Dendritic cell treated with granulocyte-macrophage colony-stimulating factor and Interleukin-4, amounts not matched to agents 40 ng/mL and 50 ng/mL, for 4 days (primary cell): ENCODE measurements around the gene CCDC28B.
"Not testable (repeated sequence)": the region's sequence is repeated elsewhere in the genome, so short reads cannot be mapped to it uniquely, and the experiment has no call there.

Source experiments
- H3K27ac Mint-ChIP-seq: one replicate; pipeline ENCODE4 v1.8.0; 2022; ENCODE audit warnings: mild to moderate bottlenecking, mixed read lengths
- H3K27me3 Mint-ChIP-seq: one replicate; pipeline ENCODE4 v1.8.0; 2022; ENCODE audit warnings: mild to moderate bottlenecking, mixed read lengths
- H3K36me3 Mint-ChIP-seq: one replicate; pipeline ENCODE4 v1.8.0; 2022; ENCODE audit warnings: low read depth, mixed read lengths
- H3K4me1 Mint-ChIP-seq: one replicate; pipeline ENCODE4 v1.8.0; 2022; ENCODE audit warnings: low read depth, mixed read lengths
- H3K4me3 Mint-ChIP-seq: one replicate; pipeline ENCODE4 v1.8.0; 2022; ENCODE audit warnings: mild to moderate bottlenecking, moderate library complexity, mixed read lengths
- H3K9me3 Mint-ChIP-seq: one replicate; pipeline ENCODE4 v1.8.0; 2022; ENCODE audit warnings: mixed read lengths
- intact Hi-C: fragments of 100-400 bp; cut with micrococcal nuclease; formaldehyde crosslinking; loops from one replicate; pipeline ENCODE4 v1.15.0; 2022

Gene CCDC28B

GRCh38 chr1:32200226-32201010 lies at the start of gene CCDC28B:
Gene CCDC28B, plus strand, starts transcription at chr1:32200595. Its CDS starts 1,341 bp downstream, at chr1:32201936.
- Mint-ChIP-seq H3K4me1 (peaks cover 35% of the 10 kb centered on the region), H3K9me3 (no peaks in the 10 kb centered on the region), H3K27me3 (peaks cover 10% of the 10 kb centered on the region), H3K36me3 (peaks cover 35% of the 10 kb centered on the region), H3K4me3 (peak within 1 kb of the TSS; percentile 86), H3K27ac (peak within 1 kb of the TSS; percentile 69)
- intact Hi-C loops = loop anchor here (2.0 to 5.0 kb wide), 2 partner anchors 20 to 192 kb away; partner anchors contain the start of gene BSDC1

DNA sequence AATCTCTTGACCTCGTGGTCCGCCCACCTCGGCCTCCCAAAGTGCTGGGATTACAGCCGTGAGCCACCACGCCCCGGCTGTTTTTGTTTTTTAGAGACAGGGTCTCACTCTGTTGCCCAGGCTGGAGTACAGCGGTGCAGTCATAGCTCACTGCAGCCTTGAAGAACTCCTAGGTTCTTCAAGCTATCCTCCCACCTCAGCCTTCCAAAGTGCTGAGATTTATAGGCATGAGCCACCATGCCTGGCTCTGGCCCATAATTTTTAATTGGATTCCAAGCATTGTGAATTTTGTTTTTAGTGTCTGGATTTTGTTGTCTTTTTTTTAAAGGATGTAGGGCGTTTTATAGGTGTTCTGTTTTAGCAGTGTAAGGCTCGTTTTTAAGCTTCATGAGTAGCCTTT lies 49.5 kb upstream of the CCDC28B start:
- Mint-ChIP-seq H3K27ac (no peak overlapping the region), H3K9me3 (no peaks in the 10 kb centered on the region), H3K4me3 (no peak overlapping the region), H3K36me3 (peaks cover 43% of the 10 kb centered on the region), H3K4me1 (peaks cover 17% of the 10 kb centered on the region), H3K27me3 (no peaks in the 10 kb centered on the region)
- intact Hi-C loops = no loop called here

- intact Hi-C loops = no loop called here
- H3K9me3 Mint-ChIP-seq = no peaks in the 10 kb centered on the region
- no peaks in the 10 kb centered on the region for H3K27me3 Mint-ChIP-seq
- H3K4me3 Mint-ChIP-seq = no peak overlapping the region
- peaks cover 17% of the 10 kb centered on the region for H3K4me1 Mint-ChIP-seq
- H3K36me3 Mint-ChIP-seq = peaks cover 48% of the 10 kb centered on the region
- peak overlapping the region; percentile 14 for H3K27ac Mint-ChIP-seq
These were observed 49.0 kb upstream of the CCDC28B start for GRCh38 chr1:32151319-32151787.

DNA sequence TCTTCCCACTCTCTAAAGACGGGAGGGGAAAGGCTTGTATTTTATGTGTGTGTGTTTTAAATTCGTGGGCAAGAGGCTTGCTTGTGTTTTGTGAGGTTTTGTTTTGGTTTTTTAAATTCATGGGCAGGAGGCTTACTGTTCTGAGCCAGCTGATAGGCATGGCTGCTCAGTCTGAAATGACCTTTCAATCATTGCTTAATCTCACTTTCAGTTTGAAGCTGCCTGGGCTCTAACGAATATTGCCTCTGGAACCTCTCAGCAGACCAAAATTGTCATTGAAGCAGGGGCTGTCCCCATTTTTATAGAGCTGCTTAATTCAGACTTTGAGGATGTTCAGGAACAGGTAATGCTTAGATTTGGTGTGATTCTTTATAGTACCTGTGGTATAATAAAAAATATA lies 41.2 kb upstream of the CCDC28B start:
- Mint-ChIP-seq H3K27me3 (no peaks in the 10 kb centered on the region), H3K4me3 (no peak overlapping the region), H3K9me3 (no peaks in the 10 kb centered on the region), H3K4me1 (peaks cover 5% of the 10 kb centered on the region), H3K27ac (no peak overlapping the region), H3K36me3 (peaks cover 99% of the 10 kb centered on the region)
- intact Hi-C loops = no loop called here

DNA sequence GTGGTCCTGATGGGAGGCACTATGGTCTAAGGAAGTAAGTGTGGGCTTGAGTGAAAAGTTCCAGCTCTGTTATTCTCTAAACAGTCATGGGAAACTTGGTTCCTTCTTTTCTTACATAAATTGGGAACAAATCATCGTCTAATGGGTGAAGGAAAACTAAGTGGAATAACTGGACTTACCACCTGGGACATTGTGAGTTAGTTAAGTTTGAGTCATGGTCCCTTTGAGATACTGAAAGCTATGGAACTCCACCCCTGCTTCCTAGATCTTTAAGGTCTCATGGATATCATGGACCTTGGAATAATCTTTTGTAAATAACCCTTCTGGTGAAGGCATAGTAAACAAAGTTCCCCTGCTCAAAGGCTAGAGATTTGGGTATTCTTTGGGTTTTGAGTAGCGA lies 37.0 kb upstream of the CCDC28B start:
- H3K27ac Mint-ChIP-seq = no peak overlapping the region
- peaks cover 99% of the 10 kb centered on the region for H3K36me3 Mint-ChIP-seq
- H3K4me1 Mint-ChIP-seq = no peaks in the 10 kb centered on the region
- no peaks in the 10 kb centered on the region for H3K27me3 Mint-ChIP-seq
- no peak overlapping the region for H3K4me3 Mint-ChIP-seq
- no peaks in the 10 kb centered on the region for H3K9me3 Mint-ChIP-seq
- intact Hi-C loops = no loop called here

DNA sequence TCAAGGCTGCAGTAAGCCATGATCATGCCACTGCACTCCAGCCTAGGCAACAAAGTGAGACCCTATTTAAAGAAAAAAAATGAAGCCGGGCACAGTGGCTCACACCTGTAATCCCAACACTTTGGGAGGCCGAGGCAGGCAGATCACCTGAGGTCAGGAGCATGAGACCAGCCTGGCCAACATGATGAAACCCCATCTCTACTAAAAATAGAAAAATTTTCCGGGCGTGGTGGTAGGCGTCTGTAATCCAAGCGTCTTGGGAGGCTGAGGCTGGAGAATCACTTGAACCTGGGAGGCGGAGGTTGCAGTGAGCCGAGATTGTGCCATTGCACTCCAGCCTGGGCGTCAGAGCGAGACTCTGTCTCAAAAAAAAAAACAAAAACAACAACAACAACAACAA lies 34.8 kb upstream of the CCDC28B start:
- H3K27ac Mint-ChIP-seq, H3K4me3 Mint-ChIP-seq, H3K27me3 Mint-ChIP-seq, H3K9me3 Mint-ChIP-seq, intact Hi-C loops, H3K4me1 Mint-ChIP-seq: not testable (repeated sequence)
- H3K36me3 Mint-ChIP-seq = peaks cover 97% of the 10 kb centered on the region

GRCh38 chr1:32170991-32171390 lies 29.4 kb upstream of the CCDC28B start:
- Mint-ChIP-seq H3K36me3 (peaks cover 89% of the 10 kb centered on the region), H3K4me1 (no peaks in the 10 kb centered on the region), H3K27ac (no peak overlapping the region), H3K27me3 (no peaks in the 10 kb centered on the region), H3K9me3 (no peaks in the 10 kb centered on the region), H3K4me3 (no peak overlapping the region)
- intact Hi-C loops = no loop called here

DNA sequence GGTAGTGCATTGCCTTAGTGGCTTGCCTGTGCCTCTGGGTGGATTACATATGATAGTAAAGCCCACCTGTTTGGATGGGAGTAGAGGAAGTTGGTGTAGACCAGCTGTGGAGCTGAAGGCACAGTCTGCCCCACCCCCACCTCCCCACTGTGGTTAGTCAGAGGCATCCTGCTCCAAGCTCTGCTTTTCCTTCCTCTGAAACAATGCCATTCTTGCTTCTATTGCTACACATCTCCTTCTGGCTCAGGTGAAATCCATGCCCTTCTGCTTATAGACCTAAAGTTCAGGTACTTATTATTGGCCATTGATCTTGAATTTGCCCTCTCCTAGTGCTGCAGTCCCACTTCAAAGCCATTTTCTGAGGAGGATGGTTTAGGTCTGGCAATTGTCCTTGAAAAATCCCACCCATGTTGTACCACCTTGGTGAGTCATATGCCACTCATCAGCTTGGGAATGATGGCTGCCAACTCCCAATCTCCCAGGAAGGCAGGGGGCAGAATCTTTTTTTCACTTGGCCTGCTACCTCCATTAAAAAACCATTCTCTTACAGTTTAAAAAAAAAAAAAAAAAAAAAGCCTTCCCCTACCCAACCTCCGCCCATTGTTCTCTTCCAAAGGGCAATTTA lies 27.7 kb upstream of the CCDC28B start:
- no peak overlapping the region for H3K27ac Mint-ChIP-seq
- H3K27me3 Mint-ChIP-seq = no peaks in the 10 kb centered on the region
- intact Hi-C loops = no loop called here
- H3K4me1 Mint-ChIP-seq = no peaks in the 10 kb centered on the region
- no peaks in the 10 kb centered on the region for H3K9me3 Mint-ChIP-seq
- H3K36me3 Mint-ChIP-seq = peaks cover 71% of the 10 kb centered on the region
- no peak overlapping the region for H3K4me3 Mint-ChIP-seq

- intact Hi-C loops = loop anchor here (2.0 kb wide), 1 partner anchor 70 kb away; the partner anchor contains the start of gene KPNA6
- no peaks in the 10 kb centered on the region for H3K9me3 Mint-ChIP-seq
These were observed 21.8 kb upstream of the CCDC28B start for GRCh38 chr1:32178380-32179192.

GRCh38 chr1:32179193-32179442 lies 21.3 kb upstream of the CCDC28B start:
- Mint-ChIP-seq H3K4me3 (peak overlapping the region; percentile 90), H3K27ac (peak overlapping the region; percentile 99), H3K4me1 (peaks cover 42% of the 10 kb centered on the region), H3K9me3 (no peaks in the 10 kb centered on the region), H3K36me3 (peaks cover 58% of the 10 kb centered on the region), H3K27me3 (no peaks in the 10 kb centered on the region)
- intact Hi-C loops = loop anchor here (2.0 kb wide), 1 partner anchor 70 kb away; the partner anchor contains the start of gene KPNA6

More at GRCh38 chr1:32178380-32179192, 21.8 kb upstream of the CCDC28B start:
- Mint-ChIP-seq H3K36me3 (peaks cover 58% of the 10 kb centered on the region), H3K27me3 (no peaks in the 10 kb centered on the region), H3K4me1 (peaks cover 37% of the 10 kb centered on the region), H3K27ac (peak overlapping the region; percentile 99), H3K4me3 (peak overlapping the region; percentile 90)

DNA sequence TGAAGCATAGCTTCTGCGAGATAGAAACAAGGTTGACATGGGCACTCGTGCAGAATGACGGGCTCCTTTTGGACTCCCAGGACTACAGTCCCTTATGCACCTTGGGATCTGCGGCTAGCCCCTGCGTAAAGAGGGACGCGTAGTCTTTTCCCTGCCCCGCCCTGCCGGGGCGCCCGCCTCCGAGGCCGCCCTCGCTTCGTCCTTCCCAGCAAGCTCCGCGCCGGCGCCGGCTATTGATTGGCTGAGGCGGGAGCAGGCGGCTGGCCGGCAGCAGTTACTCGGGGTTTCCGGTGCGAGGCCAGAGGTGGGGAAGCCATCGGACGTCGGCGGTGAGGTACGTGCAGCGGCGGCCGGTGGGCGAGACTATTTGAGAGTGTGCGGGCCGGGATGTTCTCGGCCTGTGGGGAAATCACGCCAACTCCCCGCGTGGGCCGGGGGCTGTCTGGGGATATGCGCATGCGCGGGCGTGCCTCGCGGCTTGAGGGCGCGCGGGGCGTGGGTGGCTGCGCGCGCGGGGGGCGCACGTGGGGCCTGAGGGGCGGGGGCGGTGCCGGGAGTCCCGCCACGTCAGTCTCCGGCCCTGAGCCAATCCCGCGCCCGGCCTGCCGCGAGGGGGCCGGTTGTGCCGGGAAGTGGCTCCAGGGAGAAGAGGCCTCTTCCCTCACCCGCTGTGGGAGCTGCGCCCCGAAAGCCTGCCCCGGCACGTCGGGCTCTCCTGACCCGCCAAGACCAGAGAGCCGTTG lies 20.8 kb upstream of the CCDC28B start, which contains the start of gene TXLNA:
TSS of gene TXLNA (plus strand) at position 233 of the 743 bp plus-strand sequence. CDS start 671 bp downstream, outside the sequence.
- Mint-ChIP-seq H3K27ac (peak within 1 kb of the TSS; percentile 99), H3K9me3 (no peaks in the 10 kb centered on the region), H3K4me3 (peak within 1 kb of the TSS; percentile 90), H3K4me1 (peaks cover 47% of the 10 kb centered on the region), H3K27me3 (no peaks in the 10 kb centered on the region), H3K36me3 (peaks cover 58% of the 10 kb centered on the region)
- intact Hi-C loops = loop anchor here (2.0 kb wide), 2 partner anchors 21 to 71 kb away; partner anchors contain the start of genes CCDC28B and KPNA6

- Mint-ChIP-seq H3K4me1 (peaks cover 52% of the 10 kb centered on the region), H3K27me3 (no peaks in the 10 kb centered on the region), H3K4me3 (peak overlapping the region; percentile 90), H3K36me3 (peaks cover 60% of the 10 kb centered on the region), H3K9me3 (no peaks in the 10 kb centered on the region), H3K27ac (peak overlapping the region; percentile 99)
- intact Hi-C loops = loop anchor here (2.0 kb wide), 1 partner anchor 20 kb away; the partner anchor contains the start of gene CCDC28B
These were observed 20.0 kb upstream of the CCDC28B start for GRCh38 chr1:32180186-32181060.
